Natural killer cell treated with Interleukin-12 subunit alpha and Interleukin-12 subunit beta and Interleukin-15 and Interleukin-18, amount 100 ng/mL, for 72 hours (primary cell): ENCODE data around the gene MAT2B. TPM values are rescaled to one million over a fixed set of nuclear protein-coding genes. Genes with fewer than 3 reads are reported as not detected.

ENCODE experiments used
- ATAC-seq, 2 donors: fragments of 150-1000 bp; cut with Tn5 transposase in 1 of 2; sonication (Bioruptor Pico), chemical (Tn5 transposase) in 1 of 2; 2 replicates each; pipeline ENCODE4 v1.10.0; 2021
- DNase-seq: peaks from one replicate; pipeline ENCODE4 v3.0.0; 2022; ENCODE audit warnings: low spot score
- H3K27ac Mint-ChIP-seq, 2 donors: 1 replicate in 1 of 2; 2 replicates in 1 of 2; pipeline ENCODE4 v1.8.0; 2022; ENCODE audit warnings: mixed read lengths in 2 of 2, mild to moderate bottlenecking in 1 of 2, moderate library complexity in 1 of 2
- H3K27me3 Mint-ChIP-seq, 2 donors: 1 replicate in 1 of 2; 2 replicates in 1 of 2; pipeline ENCODE4 v1.8.0; 2022; ENCODE audit warnings: mixed read lengths in 2 of 2
- H3K36me3 Mint-ChIP-seq: one replicate; pipeline ENCODE4 v1.8.0; 2022; ENCODE audit warnings: mixed read lengths
- H3K4me1 Mint-ChIP-seq, 2 donors: 1 replicate in 1 of 2; 2 replicates in 1 of 2; pipeline ENCODE4 v1.8.0; 2022; ENCODE audit warnings: low read depth in 2 of 2, mixed read lengths in 2 of 2, mild to moderate bottlenecking in 1 of 2
- H3K4me3 Mint-ChIP-seq: one replicate; pipeline ENCODE4 v1.8.0; 2022; ENCODE audit warnings: mixed read lengths
- H3K9me3 Mint-ChIP-seq: 2 replicates; pipeline ENCODE4 v1.8.0; 2022; ENCODE audit warnings: mixed read lengths
- total RNA-seq, 2 donors: library from RNA; stranded (reverse); gene quantifications; one replicate each; pipeline ENCODE4 v1.2.3, GENCODE V29; 2022

MAT2B gene
- 10 to 100 TPM; 35.5 to 86.1 TPM for total RNA-seq

- Mint-ChIP-seq H3K27me3 (no peaks in the 10 kb centered on the region), H3K36me3 (no peaks in the 10 kb centered on the region), H3K4me1 (peaks cover 58 to 70% of the 10 kb centered on the region in 2 donors), H3K9me3 (no peaks in the 10 kb centered on the region), H3K4me3 (peak within 1 kb of the TSS; percentile 92), H3K27ac (peak within 1 kb of the TSS; percentile 93 to 100)
- ATAC-seq (peak; percentile 96 to 97), DNase-seq (peak; percentile 97)
Measured at GRCh38 chr5:163505368-163506094, at the start of gene MAT2B. MAT2B (plus strand) TSS chr5:163505619; CDS start chr5:163505687, 68 bp downstream.

DNA sequence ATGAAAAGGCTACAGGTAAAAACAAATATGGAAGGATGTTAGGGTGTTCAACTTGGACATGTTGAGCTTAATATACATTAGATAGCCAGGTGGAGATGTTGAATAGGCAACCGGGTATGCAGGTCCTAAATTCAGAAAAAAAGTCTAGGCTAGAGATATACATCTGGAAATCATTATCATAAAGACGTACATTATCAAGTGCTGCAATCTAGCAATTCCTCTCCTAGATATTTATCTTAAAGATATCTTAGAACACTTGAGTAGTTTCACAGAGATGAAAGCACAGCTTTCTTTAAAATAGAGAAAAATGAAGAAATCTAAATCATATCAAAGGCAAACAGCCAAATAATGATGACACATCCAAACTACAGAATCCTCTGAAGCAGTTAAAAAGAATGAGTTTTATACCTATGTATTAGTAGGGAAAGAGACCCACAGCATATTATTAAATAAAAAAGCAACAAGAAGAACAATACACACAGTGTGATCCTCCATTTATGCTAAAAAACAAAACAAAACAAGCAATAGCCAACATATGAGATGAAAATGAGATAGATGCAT lies 49.3 kb upstream of the MAT2B start:
- no peak for DNase-seq
- Mint-ChIP-seq H3K27me3 (no peaks in the 10 kb centered on the region), H3K4me3 (no peak overlapping the region), H3K36me3 (peaks cover 19% of the 10 kb centered on the region), H3K27ac (peak overlapping the region in 1 of 2 donors; percentile 6), H3K9me3 (no peaks in the 10 kb centered on the region), H3K4me1 (peaks cover 19 to 25% of the 10 kb centered on the region in 2 donors)
- ATAC-seq = no peak

GRCh38 chr5:163456840-163457239 lies 48.6 kb upstream of the MAT2B start:
- no peak overlapping the region for H3K4me3 Mint-ChIP-seq
- DNase-seq = no peak
- H3K4me1 Mint-ChIP-seq = peaks cover 20 to 27% of the 10 kb centered on the region in 2 donors

DNA sequence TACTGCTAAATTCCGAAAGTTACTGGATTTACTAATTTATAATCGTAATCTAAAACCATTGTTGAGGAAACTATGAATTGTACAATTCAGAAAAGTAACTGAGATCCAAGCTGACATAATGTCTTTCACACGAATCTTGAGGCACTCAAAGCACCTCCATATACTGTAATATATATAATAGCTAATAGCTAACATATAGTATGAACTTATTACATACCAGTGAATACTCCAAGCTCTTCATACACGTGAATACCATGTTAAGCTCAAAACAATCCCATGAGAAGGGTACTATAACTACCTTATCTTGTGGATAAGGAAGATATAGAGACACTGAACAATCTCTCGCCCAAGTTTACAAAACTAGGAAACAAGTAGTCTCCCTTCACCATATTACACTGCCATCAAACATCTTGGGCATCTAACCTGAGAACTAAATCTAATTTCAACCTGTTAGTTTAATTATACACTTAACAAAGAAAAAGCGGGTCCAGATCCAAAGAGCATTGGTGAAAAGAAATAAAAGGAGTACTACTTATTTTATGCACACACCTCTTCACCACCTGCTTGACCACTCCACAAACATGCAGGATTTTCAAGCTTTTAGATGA lies 46.5 kb upstream of the MAT2B start:
- ATAC-seq (no peak), DNase-seq (no peak)
- H3K4me1 Mint-ChIP-seq = peaks cover 27 to 32% of the 10 kb centered on the region in 2 donors

More at GRCh38 chr5:163456840-163457239, 48.6 kb upstream of the MAT2B start:
- ATAC-seq = no peak
- peaks cover 19% of the 10 kb centered on the region for H3K36me3 Mint-ChIP-seq
- H3K27me3 Mint-ChIP-seq = no peaks in the 10 kb centered on the region
- H3K27ac Mint-ChIP-seq = no peak overlapping the region
- no peaks in the 10 kb centered on the region for H3K9me3 Mint-ChIP-seq

DNA sequence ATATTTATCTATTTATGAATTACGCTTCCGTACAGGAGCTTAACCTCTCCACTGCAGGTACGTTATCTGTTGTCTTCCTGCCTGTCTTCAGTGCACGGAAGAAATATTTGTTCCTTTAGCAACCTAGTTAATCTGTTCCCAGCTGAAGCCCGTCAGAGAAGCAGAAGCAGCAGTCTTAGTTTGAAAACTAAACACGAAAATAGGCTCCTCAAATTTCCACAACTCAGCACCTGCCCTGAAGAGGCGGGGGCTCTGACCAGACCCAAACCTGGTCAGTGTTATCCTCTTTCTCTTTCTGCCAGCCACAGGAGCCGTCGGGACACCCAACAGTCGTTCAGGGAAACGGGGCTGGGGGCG lies 46.0 kb upstream of the MAT2B start:
- no peaks in the 10 kb centered on the region for H3K9me3 Mint-ChIP-seq
- DNase-seq (no peak), ATAC-seq (no peak)
- H3K27me3 Mint-ChIP-seq = no peaks in the 10 kb centered on the region
- H3K36me3 Mint-ChIP-seq = peaks cover 14% of the 10 kb centered on the region
- H3K4me3 Mint-ChIP-seq = peak overlapping the region; percentile 98
- peaks cover 27 to 32% of the 10 kb centered on the region in 2 donors for H3K4me1 Mint-ChIP-seq
- H3K27ac Mint-ChIP-seq = peak overlapping the region; percentile 99 to 100

More for the DNA sequence above, 46.5 kb upstream of the MAT2B start:
- H3K36me3 Mint-ChIP-seq = peaks cover 14% of the 10 kb centered on the region
- peak overlapping the region; percentile 99 to 100 for H3K27ac Mint-ChIP-seq
- H3K27me3 Mint-ChIP-seq = no peaks in the 10 kb centered on the region
- peak overlapping the region; percentile 98 for H3K4me3 Mint-ChIP-seq
- no peaks in the 10 kb centered on the region for H3K9me3 Mint-ChIP-seq

- H3K4me1 Mint-ChIP-seq = peaks cover 27 to 32% of the 10 kb centered on the region in 2 donors
- peak; percentile 93 to 95 for ATAC-seq
Measured at GRCh38 chr5:163459819-163460561, 45.4 kb upstream of the MAT2B start, which contains the start of gene NUDCD2. NUDCD2 (minus strand) TSS chr5:163460102; CDS start chr5:163460050, 52 bp downstream.

GRCh38 chr5:163460562-163461171 lies 44.8 kb upstream of the MAT2B start, which contains the start of gene HMMR:
HMMR (plus strand) TSS chr5:163460632; CDS start chr5:163460693, 61 bp downstream.
- H3K36me3 Mint-ChIP-seq = peaks cover 10% of the 10 kb centered on the region
- no peak for DNase-seq
- H3K9me3 Mint-ChIP-seq = no peaks in the 10 kb centered on the region
- no peaks in the 10 kb centered on the region for H3K27me3 Mint-ChIP-seq
- peak within 1 kb of the TSS; percentile 99 to 100 for H3K27ac Mint-ChIP-seq
- H3K4me3 Mint-ChIP-seq = peak within 1 kb of the TSS; percentile 98
- ATAC-seq = no peak
- H3K4me1 Mint-ChIP-seq = peaks cover 27 to 31% of the 10 kb centered on the region in 2 donors

More at GRCh38 chr5:163459819-163460561, 45.4 kb upstream of the MAT2B start, which contains the start of gene NUDCD2:
- Mint-ChIP-seq H3K36me3 (peaks cover 13% of the 10 kb centered on the region), H3K27me3 (no peaks in the 10 kb centered on the region), H3K4me3 (peak within 1 kb of the TSS; percentile 98), H3K27ac (peak within 1 kb of the TSS; percentile 99 to 100), H3K9me3 (no peaks in the 10 kb centered on the region)
- DNase-seq = peak; percentile 95

- no peaks in the 10 kb centered on the region for H3K27me3 Mint-ChIP-seq
- H3K9me3 Mint-ChIP-seq = no peaks in the 10 kb centered on the region
- H3K4me3 Mint-ChIP-seq = no peak overlapping the region
- H3K36me3 Mint-ChIP-seq = peaks cover 6% of the 10 kb centered on the region
- no peak for DNase-seq
- peaks cover 24 to 27% of the 10 kb centered on the region in 2 donors for H3K4me1 Mint-ChIP-seq
- peak overlapping the region in 1 of 2 donors; percentile 100 for H3K27ac Mint-ChIP-seq
- ATAC-seq = no peak
Measured at GRCh38 chr5:163463063-163463435, 42.4 kb upstream of the MAT2B start.

GRCh38 chr5:163467682-163468081 lies 37.7 kb upstream of the MAT2B start:
- no peaks in the 10 kb centered on the region for H3K4me1 Mint-ChIP-seq
- peaks cover 6% of the 10 kb centered on the region for H3K36me3 Mint-ChIP-seq
- no peaks in the 10 kb centered on the region for H3K9me3 Mint-ChIP-seq
- no peak overlapping the region for H3K4me3 Mint-ChIP-seq
- DNase-seq (no peak), ATAC-seq (no peak)
- no peak overlapping the region for H3K27ac Mint-ChIP-seq
- no peaks in the 10 kb centered on the region for H3K27me3 Mint-ChIP-seq

DNA sequence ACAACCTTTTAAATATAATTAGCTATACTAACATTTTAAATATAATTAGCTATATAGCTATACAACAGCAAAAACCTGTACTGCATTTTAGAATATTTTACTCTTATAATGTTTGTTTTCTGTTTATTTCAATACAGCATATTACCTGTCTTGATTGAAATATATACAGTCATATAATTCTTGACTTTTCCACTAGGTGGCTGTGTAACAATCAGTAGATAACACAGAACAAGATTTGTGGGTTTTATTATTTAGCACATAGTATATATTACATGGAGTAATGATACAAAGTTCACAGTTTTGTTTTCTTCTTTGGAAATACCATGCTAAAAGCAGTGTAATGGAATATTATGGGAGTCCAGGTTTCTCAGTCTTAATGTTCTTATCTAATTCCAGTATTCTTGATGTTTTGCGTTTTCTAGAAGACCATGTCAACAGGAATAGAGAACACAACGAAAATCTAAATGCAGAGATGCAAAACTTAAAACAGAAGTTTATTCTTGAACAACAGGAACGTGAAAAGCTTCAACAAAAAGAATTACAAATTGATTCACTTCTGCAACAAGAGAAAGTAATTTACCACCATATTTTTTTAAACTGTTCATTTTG lies 31.7 kb upstream of the MAT2B start:
- no peak for DNase-seq

DNA sequence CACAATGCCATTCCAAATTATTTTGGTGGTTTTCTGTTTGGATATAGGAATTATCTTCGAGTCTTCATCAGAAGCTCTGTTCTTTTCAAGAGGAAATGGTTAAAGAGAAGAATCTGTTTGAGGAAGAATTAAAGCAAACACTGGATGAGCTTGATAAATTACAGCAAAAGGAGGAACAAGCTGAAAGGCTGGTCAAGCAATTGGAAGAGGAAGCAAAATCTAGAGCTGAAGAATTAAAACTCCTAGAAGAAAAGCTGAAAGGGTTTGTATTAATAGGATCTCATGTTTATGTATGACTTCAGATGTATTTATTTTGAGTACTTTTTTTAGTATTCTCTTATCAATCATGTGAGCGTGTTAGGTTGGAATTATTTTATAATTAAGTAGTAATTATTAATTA lies 30.0 kb upstream of the MAT2B start:
- ATAC-seq (no peak), DNase-seq (no peak)
- Mint-ChIP-seq H3K4me3 (no peak overlapping the region), H3K27me3 (no peaks in the 10 kb centered on the region), H3K27ac (no peak overlapping the region), H3K4me1 (no peaks in the 10 kb centered on the region), H3K9me3 (no peaks in the 10 kb centered on the region), H3K36me3 (peaks cover 4% of the 10 kb centered on the region)

More for the DNA sequence above, 31.7 kb upstream of the MAT2B start:
- Mint-ChIP-seq H3K4me1 (no peaks in the 10 kb centered on the region), H3K27ac (no peak overlapping the region), H3K36me3 (no peaks in the 10 kb centered on the region), H3K27me3 (no peaks in the 10 kb centered on the region), H3K9me3 (no peaks in the 10 kb centered on the region), H3K4me3 (no peak overlapping the region)
- ATAC-seq = no peak

DNA sequence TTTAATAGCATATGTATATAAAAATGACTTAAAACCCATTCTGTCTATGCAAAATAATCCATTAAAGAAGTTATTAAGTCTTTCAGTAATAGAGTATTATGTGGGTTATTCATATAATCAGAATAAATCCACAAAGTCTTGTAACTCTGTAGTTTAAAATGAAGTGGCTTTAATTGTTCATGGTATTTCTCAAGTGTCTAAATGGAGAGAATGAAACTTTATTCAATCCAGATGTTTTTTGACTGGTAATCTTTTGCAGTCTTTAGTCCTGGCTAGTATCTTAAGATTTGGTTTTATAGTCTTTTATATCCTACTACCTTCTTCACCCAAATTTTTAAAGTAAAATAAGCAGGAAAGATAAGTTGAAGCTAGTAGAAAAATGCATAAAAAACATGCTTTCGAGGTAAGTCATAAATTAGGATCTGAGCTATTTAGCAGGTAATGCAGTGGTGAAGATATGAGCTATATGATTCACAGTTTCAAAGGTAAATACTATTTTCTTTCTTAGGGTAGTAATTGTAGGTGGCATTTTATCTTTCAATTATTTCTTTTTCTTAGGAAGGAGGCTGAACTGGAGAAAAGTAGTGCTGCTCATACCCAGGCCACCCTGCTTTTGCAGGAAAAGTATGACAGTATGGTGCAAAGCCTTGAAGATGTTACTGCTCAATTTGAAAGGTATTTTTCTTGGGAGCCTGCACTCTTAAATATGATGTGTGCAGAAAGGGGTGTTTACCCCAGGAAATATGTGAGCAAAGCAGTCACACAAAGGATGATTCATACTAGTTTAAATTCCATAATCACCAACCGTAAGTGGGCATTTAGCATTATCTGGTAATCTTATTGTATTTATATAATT lies 27.1 kb upstream of the MAT2B start:
- no peaks in the 10 kb centered on the region for H3K4me1 Mint-ChIP-seq
- H3K9me3 Mint-ChIP-seq = no peaks in the 10 kb centered on the region
- no peak overlapping the region for H3K4me3 Mint-ChIP-seq
- DNase-seq (no peak), ATAC-seq (no peak)
- H3K27me3 Mint-ChIP-seq = no peaks in the 10 kb centered on the region
- peak overlapping the region in 1 of 2 donors; percentile 26 for H3K27ac Mint-ChIP-seq
- H3K36me3 Mint-ChIP-seq = peaks cover 4% of the 10 kb centered on the region
